Measurements from ENCODE around the gene CPNE5.

DNA sequence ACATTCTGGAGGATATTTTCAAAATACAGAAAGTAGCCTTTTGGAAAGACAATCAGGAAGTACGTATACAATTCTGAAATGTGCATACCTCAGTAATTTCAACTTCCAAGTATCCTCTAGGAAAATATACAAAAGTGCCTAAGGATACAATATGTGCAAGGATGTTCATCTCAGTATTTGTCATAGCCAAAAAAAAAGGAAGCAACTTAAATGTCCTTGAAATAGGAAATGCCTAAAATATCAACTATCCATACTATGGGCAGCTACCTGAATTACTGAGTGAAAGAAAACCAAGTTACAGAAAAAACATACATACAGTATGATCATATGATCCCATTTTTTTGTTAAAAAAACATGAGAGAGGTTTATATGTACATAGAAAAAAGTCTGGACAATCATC is 33.9 kb upstream of the CPNE5 start:
- TF ChIP-seq, protein P1, sequence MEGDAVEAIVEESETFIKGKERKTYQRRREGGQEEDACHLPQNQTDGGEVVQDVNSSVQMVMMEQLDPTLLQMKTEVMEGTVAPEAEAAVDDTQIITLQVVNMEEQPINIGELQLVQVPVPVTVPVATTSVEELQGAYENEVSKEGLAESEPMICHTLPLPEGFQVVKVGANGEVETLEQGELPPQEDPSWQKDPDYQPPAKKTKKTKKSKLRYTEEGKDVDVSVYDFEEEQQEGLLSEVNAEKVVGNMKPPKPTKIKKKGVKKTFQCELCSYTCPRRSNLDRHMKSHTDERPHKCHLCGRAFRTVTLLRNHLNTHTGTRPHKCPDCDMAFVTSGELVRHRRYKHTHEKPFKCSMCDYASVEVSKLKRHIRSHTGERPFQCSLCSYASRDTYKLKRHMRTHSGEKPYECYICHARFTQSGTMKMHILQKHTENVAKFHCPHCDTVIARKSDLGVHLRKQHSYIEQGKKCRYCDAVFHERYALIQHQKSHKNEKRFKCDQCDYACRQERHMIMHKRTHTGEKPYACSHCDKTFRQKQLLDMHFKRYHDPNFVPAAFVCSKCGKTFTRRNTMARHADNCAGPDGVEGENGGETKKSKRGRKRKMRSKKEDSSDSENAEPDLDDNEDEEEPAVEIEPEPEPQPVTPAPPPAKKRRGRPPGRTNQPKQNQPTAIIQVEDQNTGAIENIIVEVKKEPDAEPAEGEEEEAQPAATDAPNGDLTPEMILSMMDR (IDR thresholded peaks at IDR 0.05), result no peak
- no peak for TF ChIP-seq POLR2A (IDR thresholded peaks at IDR 0.05)

Measured in adrenal gland (tissue), 5 donors.